Erythroblast (primary cell): ENCODE results near the gene OOEP.
"Not testable (repeated sequence)": the region's sequence is repeated elsewhere in the genome, so short reads cannot be mapped to it uniquely, and the experiment has no call there.

Experiments
- DNase-seq, 2 experiments: peaks; one replicate each; lab custom pipeline; 2025; lab: John Stamatoyannopoulos, UW
- GATA1 ChIP-seq: IDR thresholded peaks from 2 replicates; pipeline ENCODE4 v1.6.1; 2011; ENCODE audit warnings: low read depth, mild to moderate bottlenecking, control low read depth, low read length, moderate library complexity
- POLR2A ChIP-seq: IDR thresholded peaks from 2 replicates; pipeline ENCODE4 v1.6.1; 2011; ENCODE audit warnings: mild to moderate bottlenecking, low read length

The OOEP gene

DNA sequence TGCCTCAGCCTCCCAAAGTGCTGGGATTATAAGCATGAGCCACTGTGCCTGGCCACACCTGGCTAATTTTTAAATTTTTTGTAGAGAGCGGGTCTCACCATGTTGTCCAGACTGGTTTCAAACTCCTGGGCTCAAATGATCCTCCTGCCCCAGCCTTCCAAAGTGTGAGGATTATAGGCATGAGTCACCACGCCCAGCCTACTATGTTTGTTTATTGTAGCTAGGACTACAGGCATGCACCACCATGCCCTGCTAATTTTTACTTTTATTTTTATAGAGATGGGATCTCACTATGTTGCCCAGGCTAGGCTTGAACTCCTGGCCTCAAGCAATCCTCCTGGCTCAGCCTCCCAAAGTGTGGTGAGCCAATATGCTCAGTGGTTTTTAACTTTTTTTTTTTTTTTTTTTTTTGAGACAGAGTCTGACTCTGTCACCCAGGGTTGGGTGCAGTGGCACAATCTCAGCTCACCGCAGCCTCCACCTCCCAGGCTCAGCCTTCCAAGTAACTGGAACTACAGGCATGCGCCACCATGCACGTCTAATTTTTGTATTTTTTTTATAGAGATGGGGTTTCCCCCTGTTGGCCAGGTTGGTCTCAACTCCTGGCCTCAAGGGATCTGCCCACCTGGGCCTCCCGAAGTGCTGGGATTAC lies 12.9 kb upstream of the OOEP start:
- TF ChIP-seq GATA1, result no peak
- no peak for TF ChIP-seq POLR2A
- DNase-seq, result no peak

DNA sequence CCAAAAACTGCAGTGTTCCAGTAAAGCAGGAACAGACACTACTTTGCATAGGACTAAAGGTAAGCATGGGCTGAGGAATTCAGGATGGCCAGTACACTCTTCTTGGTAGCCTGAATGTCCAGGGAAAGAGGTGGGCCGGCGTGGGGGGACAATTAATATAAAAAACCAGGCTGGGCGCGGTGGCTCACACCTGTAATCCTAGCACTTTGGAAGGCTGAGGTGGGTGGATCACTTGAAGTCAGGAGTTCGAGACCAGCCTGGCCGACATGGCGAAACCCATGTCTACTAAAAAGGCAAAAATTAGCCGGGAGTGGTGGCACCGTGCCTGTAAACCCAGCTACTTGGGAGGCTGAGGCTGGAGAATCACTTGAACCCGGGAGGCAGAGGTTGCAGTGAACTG lies 11.8 kb upstream of the OOEP start:
- DNase-seq, result not testable (repeated sequence)

DNA sequence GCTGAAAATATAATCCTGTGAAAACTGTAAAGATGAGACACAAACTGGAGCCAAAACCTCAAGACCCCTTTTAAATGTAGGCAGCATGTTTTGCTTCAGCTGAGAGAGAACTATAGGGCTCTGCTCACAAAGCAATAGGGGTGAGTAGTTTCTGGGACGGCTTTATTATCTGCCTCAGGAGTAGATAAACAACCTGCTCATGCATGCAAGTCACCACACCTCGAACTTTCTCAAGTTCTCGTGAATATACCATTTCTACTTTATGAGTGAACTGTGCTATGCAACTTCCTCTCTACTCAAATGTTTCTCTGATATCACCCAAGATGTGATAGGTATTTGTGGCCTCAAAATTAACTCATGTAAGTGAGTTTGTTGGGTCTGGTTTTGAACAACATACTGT lies 7.5 kb upstream of the OOEP start:
- no peak for TF ChIP-seq POLR2A
- no peak for TF ChIP-seq GATA1

DNA sequence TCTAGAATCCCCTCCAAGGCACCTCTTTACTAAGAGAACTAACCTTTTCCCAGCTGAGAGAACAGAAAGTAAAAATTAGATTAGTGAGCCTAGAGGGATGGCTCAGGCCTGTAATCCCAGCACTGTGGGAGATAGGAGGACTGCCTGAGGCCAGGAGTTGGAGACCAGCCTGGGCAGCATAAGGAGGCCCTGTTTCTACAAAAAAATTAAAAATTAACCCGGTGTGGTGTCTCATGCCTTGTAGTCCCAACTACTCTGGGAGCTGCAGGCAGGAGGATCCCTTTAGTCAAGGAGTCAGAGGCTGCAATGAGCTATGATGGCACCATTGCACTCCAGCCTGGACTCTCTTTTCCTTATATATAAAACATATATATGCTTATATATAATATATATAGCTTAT lies 5.5 kb upstream of the OOEP start:
- no peak for TF ChIP-seq POLR2A
- TF ChIP-seq GATA1, result no peak
- no peak for DNase-seq

More for the DNA sequence above, 7.5 kb upstream of the OOEP start:
- no peak for DNase-seq

DNA sequence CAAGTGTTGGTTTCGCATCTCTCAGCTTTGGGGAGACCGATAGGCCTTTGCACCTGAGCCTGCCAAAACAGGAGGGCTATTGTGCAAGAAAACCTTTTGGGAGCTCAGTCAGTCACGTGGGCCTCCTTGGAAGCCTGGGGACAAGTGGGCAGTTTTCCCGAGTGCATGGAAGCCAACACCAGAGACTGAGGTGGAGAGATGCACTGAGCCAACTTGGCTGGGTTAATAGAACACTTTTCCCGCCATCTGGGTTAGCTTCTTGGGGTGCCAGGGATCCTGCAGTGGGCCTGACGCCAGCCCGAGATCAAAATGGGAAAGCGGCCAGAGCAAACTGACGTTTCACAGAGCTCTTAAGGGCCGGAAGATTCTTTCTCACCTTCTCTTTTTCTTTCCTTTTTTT lies 2.8 kb upstream of the OOEP start:
- no peak for TF ChIP-seq GATA1
- no peak for TF ChIP-seq POLR2A
- DNase-seq, result no peak

DNA sequence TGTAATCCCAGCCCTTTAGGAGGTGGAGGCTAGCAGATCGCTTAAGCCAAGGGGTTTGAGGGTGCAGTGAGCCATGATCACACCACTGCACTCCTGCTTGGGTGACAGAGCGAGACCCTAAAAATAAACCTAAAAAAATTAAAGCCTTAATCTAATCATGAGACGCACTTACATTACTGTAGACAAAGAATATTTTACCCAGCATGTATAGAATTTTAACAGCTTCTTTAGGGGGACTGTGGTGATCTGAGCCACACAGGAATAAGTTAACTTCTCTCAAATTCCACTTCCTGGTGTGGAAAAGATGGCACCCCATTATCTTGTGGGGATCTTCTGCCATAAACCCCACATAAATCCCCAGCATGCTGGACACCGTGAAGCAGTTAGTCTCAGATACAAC lies 2.3 kb upstream of the OOEP start:
- TF ChIP-seq POLR2A (no peak), GATA1 (no peak)
- no peak for DNase-seq

DNA sequence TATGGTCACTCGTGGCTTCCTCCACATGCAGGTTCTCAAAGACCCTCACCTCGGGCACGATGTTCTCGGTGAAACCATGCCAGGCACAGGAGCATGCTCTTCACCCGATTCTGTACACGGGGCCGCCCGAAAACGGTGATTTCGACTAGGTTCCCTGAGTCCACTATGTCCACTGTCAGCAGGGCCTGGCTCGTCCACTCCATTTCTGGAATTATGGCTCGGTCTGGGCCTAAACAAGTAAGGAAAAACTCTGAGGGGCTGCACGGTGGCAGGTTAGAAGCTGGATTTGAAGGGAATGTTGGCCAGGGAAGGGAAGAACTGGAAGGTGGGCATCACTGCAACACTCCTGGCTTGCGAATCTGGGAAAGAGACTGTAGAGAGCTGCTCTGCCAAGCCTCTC lies 540 bp downstream of the OOEP start:
- TF ChIP-seq POLR2A (no peak), GATA1 (no peak)
- no peak for DNase-seq

DNA sequence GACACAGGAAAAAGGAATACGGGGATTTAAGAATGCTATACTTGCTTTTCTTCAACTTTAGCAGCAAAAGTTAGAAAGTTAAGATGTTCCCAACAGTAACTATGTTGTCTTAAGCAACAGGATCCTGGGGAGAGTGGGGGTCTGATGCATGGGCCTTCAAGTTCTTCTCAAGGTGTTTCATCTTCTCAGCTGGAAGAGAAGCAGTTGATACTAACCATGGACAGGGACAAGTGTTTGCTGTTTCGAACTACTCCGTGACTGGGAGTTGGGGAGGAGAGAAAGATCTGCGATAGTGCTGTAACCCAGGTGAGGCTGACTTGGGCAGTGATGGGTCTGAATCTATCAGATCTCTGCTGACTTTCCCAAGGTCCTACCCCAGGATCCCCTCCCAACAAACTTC lies 1.0 kb downstream of the OOEP start:
- DNase-seq, result no peak
- TF ChIP-seq POLR2A (no peak), GATA1 (no peak)

DNA sequence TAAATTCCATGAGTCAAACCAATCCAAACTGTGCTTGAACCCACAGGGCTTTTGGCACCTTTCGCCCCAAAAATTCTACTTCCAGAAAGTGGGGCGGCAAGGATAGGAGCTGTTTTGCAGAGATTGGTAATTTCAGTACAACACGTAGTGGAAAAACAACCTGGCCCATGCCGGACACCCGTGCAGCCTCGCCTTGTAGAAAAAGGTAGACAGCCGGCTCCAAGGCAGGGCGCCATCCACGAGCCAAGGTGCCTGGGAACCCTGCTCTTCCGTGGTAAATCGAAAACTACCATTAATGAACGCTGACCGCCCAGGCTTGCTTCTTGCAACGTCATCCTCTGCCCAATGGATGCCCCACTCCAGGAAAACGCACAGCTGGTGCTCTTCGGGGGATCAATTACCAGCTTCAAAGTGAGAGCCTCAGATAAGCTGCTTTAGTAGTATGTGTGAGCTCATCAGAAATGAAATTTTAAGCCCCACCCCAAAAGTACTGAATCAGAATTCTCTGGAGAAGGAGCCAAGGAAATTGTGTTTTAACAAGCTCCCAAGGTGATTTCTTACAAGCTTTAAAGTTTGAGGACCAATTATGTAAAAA lies 1.8 kb downstream of the OOEP start:
- TF ChIP-seq GATA1 (no peak), POLR2A (no peak)
- no peak for DNase-seq

DNA sequence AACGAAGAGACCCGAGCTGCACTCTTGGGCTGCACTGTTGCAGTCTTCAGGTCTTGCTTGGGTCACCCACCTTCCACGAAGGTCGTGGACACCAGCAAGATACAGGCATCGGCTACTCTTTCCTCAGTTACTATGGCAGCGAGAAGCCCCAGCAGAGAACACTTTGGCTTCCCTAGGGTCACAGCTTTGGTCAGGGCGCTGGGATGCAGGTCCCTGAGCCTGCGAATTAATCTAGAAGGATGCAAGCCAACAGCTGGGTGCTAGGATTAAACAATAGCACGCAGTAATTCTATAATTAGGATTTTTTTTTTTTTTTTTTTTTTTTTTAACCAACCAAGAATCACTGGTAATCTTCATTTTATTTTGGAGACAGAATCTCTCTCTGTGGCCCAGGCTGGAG lies 5.1 kb downstream of the OOEP start:
- DNase-seq, result no peak
- TF ChIP-seq POLR2A (no peak), GATA1 (no peak)

DNA sequence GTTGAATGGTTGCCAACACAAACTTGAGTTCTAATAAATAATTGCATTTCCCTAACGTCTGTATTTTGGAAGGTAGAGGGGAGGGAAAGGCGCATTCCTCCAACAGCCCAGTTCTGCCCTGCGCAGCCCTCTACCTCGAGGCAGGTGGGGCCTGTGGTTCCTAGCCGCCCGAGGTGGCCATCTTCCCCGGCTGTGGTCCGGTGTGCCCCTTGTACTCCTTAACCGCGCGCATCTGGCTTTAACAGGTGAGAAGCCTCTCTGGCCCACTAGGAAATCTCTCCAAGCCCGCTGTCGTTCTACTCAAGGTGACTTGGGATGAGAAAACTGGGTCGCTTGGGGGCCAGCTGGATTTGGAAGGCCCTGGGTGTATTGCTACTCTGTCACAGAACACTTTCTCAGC lies 5.6 kb downstream of the OOEP start:
- no peak for DNase-seq
- TF ChIP-seq POLR2A (no peak), GATA1 (no peak)

DNA sequence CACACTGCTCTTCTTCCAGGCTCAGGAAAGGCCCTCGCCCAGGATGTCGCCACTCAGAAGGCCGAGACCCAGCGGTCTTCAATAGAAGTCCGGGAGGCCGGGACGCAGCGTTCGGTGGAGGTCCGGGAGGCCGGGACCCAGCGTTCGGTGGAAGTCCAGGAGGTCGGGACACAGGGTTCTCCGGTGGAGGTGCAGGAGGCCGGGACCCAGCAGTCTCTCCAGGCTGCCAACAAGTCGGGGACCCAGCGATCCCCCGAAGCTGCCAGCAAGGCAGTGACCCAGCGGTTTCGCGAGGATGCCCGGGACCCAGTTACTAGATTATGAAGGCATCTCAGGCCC lies 6.2 kb downstream of the OOEP start:
- DNase-seq, result no peak
- TF ChIP-seq POLR2A, result no peak
- TF ChIP-seq GATA1, result no peak

DNA sequence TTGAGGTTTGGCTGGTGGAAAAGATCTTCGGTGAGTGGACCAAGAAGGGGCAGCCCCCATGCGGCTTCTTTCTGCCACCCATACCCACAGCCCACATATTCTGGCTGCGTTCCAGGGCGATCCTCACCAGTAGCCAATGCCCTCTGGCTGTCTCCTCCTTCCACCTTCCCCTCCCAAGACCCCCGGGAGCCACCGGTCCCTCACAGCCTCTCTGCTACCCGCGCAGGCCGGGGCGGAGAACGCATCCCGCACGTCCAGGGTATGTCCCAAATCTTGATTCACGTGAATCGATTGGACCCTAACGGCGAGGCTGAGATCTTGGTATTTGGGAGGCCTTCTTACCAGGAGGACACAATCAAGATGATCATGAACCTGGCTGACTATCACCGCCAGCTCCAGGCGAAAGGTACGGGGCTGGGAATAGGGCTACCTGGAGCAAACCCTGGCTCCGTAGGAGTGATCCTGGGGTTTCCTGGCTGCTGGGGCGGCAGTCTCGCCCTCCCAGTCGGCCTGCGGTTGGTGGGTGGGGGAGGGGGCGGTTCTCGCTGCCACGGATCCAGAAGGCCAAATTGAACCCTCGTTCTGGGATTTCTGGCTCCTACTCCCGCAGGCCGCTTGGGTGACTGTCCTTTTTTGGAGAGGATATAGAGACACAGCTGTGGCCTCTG lies 6.7 kb downstream of the OOEP start:
- DNase-seq, result no peak
- no peak for TF ChIP-seq GATA1
- TF ChIP-seq POLR2A, result no peak

DNA sequence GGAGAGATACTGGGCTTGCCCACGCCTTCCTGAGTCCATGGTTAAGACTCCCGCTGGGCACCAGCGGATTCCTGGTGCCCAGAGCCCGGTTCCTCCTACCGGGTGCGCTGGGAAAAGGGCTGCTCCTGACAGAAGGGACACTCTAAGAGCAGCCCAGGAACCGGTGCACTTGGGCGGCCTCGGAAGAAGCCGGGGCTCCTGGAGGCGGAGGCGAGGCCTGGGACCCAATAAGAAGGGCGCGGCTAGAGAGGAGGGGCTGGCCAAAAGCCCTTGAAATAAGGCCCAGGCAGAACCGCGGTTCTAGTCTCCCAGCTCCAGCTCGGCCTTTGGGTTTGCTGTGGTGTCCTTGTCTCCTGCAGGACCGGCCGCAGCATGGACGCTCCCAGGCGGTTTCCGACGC lies 7.3 kb downstream of the OOEP start, which contains the start of gene KHDC3L:
Gene KHDC3L (plus strand): TSS at position 301 of the 400 bp plus-strand sequence. CDS start 72 bp downstream, at position 373.
- TF ChIP-seq POLR2A (no peak), GATA1 (no peak)
- DNase-seq, result no peak
